Suprapubic skin (tissue), 3 donors: ENCODE measurements around the gene RBMS3.

Source experiments
- EP300 ChIP-seq: sonication (generic); formaldehyde crosslinking; IDR thresholded peaks from one replicate; pipeline ENCODE4 v1.6.1; 2017; ENCODE audit warnings: antibody characterized with exemption
- TF ChIP-seq, protein P1 (sequence below), 2 donors: fragments of 200-600 bp in 1 of 2; fragments of 450-650 bp in 1 of 2; sonication (generic) in 1 of 2; IDR thresholded peaks; one replicate each; pipeline ENCODE4 v1.5.1; 2016 to 2019; ENCODE audit warnings: antibody characterized with exemption in 2 of 2, mild to moderate bottlenecking in 1 of 2, moderate library complexity in 1 of 2

DNA sequence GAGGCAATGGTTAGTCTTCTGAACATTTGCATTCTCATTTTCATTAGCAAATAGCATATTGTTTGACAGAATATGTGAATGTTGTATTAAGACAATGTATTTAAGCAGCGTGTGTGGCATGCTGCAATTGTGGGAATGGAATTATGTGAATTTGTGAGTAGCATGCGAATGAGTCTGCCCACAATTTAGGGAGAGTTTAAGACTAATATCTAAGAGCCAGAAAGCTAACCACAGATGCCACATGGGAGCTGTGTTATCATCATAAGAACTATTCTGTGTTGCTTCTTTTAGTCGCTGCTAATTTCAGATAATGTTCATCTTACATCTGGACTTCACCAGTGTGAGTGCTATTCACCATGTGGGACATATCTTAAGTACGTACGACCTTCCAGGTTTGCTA lies 494.5 kb downstream of the RBMS3 start:
- TF ChIP-seq EP300: no peak
- TF ChIP-seq, protein P1, sequence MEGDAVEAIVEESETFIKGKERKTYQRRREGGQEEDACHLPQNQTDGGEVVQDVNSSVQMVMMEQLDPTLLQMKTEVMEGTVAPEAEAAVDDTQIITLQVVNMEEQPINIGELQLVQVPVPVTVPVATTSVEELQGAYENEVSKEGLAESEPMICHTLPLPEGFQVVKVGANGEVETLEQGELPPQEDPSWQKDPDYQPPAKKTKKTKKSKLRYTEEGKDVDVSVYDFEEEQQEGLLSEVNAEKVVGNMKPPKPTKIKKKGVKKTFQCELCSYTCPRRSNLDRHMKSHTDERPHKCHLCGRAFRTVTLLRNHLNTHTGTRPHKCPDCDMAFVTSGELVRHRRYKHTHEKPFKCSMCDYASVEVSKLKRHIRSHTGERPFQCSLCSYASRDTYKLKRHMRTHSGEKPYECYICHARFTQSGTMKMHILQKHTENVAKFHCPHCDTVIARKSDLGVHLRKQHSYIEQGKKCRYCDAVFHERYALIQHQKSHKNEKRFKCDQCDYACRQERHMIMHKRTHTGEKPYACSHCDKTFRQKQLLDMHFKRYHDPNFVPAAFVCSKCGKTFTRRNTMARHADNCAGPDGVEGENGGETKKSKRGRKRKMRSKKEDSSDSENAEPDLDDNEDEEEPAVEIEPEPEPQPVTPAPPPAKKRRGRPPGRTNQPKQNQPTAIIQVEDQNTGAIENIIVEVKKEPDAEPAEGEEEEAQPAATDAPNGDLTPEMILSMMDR (IDR thresholded peaks at IDR 0.05): no peak
